ENCODE results near the gene NPW.

GRCh38 chr16:2061023-2061422 is 41.4 kb downstream of the NPW start:
- no peak for TF ChIP-seq YY1 (IDR thresholded peaks at IDR 0.05; ENCODE audit: insufficient read depth, insufficient read length)
- TF ChIP-seq ZNF274 (IDR thresholded peaks at IDR 0.05; ENCODE audit: low read depth, low read length), result no peak
